ENCODE results near the gene OSBPL9.
A peak's percentile ranks its signal among the peaks of the same experiment; 100 is the strongest.

OSBPL9 gene

DNA sequence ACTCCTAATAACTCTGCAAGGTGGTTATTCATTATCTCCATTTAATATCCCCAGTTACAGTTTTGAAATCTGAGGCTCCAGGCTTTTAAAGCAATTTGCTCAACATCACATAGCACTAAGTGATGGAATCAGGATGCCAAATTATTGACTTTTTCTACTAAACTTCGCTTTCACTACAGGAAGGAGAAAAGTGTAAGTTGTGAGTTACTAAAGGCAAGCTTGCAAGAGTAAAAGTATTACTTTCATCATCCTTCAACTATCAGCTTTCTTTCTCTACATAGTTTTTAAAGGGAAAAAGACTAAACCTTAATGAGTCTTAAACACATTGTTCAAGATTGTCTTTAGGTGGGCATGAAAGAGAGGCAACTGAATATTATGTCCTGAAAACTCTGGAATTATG is 1.8 kb downstream of the OSBPL9 start:
- Histone ChIP-seq H3K27me3 (ENCODE audit: insufficient read depth, low read length) (no peaks in the 10 kb centered on the region), H3K9me3 (ENCODE audit: low read length) (no peaks in the 10 kb centered on the region), H3K4me3 (ENCODE audit: low read depth, low read length, poor library complexity, severe bottlenecking) (no peak overlapping the region), H3K79me2 (ENCODE audit: insufficient read depth, low read length) (no peaks in the 10 kb centered on the region), H3F3A (ENCODE audit: insufficient read depth, low read length) (no peaks in the 10 kb centered on the region), H3K9me2 (ENCODE audit: low read depth, low read length) (no peaks in the 10 kb centered on the region), H4K20me1 (ENCODE audit: insufficient read depth, low read length) (no peaks in the 10 kb centered on the region), H3K4me1 (ENCODE audit: insufficient read depth, low read length, severe bottlenecking) (peaks cover 31% of the 10 kb centered on the region), H3K36me3 (ENCODE audit: insufficient read depth, low read length) (no peaks in the 10 kb centered on the region), H3K9ac (ENCODE audit: low read length) (no peak overlapping the region), H3K4me2 (ENCODE audit: low read length) (peak overlapping the region; percentile 91), H2AFZ (ENCODE audit: low read length) (no peak overlapping the region), H3K27ac (ENCODE audit: low read depth, low read length, poor library complexity, severe bottlenecking) (no peak overlapping the region)
- TF ChIP-seq CTCF (IDR thresholded peaks at IDR 0.05; ENCODE audit: low read length) = no peak
- TF ChIP-seq EZH2 (IDR thresholded peaks at IDR 0.05; ENCODE audit: borderline replicate concordance, low read length) = no peak

DNA sequence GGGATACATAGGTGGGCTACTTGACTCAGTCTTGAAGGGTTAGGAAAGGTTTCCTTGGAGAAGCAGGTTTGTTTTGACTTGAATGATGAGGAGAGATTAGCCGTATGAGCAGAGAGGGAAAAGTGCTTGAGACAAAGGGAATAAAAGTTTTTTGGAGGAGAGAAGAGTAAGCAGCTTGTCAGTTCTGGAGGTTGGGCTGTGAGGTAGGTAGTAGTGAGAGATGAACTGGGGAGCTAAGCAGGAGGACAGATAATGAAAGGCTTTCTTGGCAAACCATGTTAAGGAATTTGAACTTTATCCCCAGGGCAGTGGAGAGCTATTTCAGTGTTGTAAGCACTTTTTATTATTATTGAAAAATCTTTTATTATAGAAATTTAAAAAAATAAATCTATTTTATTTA is 3.6 kb downstream of the OSBPL9 start:
- H4K20me1 ChIP-seq (ENCODE audit: insufficient read depth, low read length) = no peaks in the 10 kb centered on the region
- no peaks in the 10 kb centered on the region for H3K27me3 ChIP-seq (ENCODE audit: insufficient read depth, low read length)
- H3K9me3 ChIP-seq (ENCODE audit: low read length) = no peaks in the 10 kb centered on the region
- no peak overlapping the region for H2AFZ ChIP-seq (ENCODE audit: low read length)
- H3K79me2 ChIP-seq (ENCODE audit: insufficient read depth, low read length) = no peaks in the 10 kb centered on the region
- no peaks in the 10 kb centered on the region for H3K36me3 ChIP-seq (ENCODE audit: insufficient read depth, low read length)
- H3F3A ChIP-seq (ENCODE audit: insufficient read depth, low read length) = no peaks in the 10 kb centered on the region
- H3K4me1 ChIP-seq (ENCODE audit: insufficient read depth, low read length, severe bottlenecking) = peaks cover 36% of the 10 kb centered on the region
- no peak overlapping the region for H3K4me3 ChIP-seq (ENCODE audit: low read depth, low read length, poor library complexity, severe bottlenecking)
- H3K4me2 ChIP-seq (ENCODE audit: low read length) = no peak overlapping the region
- no peak overlapping the region for H3K27ac ChIP-seq (ENCODE audit: low read depth, low read length, poor library complexity, severe bottlenecking)
- TF ChIP-seq CTCF (IDR thresholded peaks at IDR 0.05; ENCODE audit: low read length) (no peak), EZH2 (IDR thresholded peaks at IDR 0.05; ENCODE audit: borderline replicate concordance, low read length) (no peak)
- H3K9ac ChIP-seq (ENCODE audit: low read length) = no peak overlapping the region
- H3K9me2 ChIP-seq (ENCODE audit: low read depth, low read length) = no peaks in the 10 kb centered on the region

GRCh38 chr1:51621161-51621560 is 4.3 kb downstream of the OSBPL9 start:
- Histone ChIP-seq H3K4me2 (ENCODE audit: low read length) (no peak overlapping the region), H3K9ac (ENCODE audit: low read length) (no peak overlapping the region), H3K36me3 (ENCODE audit: insufficient read depth, low read length) (no peaks in the 10 kb centered on the region), H2AFZ (ENCODE audit: low read length) (no peak overlapping the region), H4K20me1 (ENCODE audit: insufficient read depth, low read length) (no peaks in the 10 kb centered on the region), H3K79me2 (ENCODE audit: insufficient read depth, low read length) (no peaks in the 10 kb centered on the region), H3K27ac (ENCODE audit: low read depth, low read length, poor library complexity, severe bottlenecking) (no peak overlapping the region), H3K9me3 (ENCODE audit: low read length) (no peaks in the 10 kb centered on the region), H3K9me2 (ENCODE audit: low read depth, low read length) (no peaks in the 10 kb centered on the region), H3K27me3 (ENCODE audit: insufficient read depth, low read length) (no peaks in the 10 kb centered on the region), H3F3A (ENCODE audit: insufficient read depth, low read length) (no peaks in the 10 kb centered on the region), H3K4me3 (ENCODE audit: low read depth, low read length, poor library complexity, severe bottlenecking) (no peak overlapping the region), H3K4me1 (ENCODE audit: insufficient read depth, low read length, severe bottlenecking) (peaks cover 36% of the 10 kb centered on the region)
- TF ChIP-seq CTCF (IDR thresholded peaks at IDR 0.05; ENCODE audit: low read length) (no peak), EZH2 (IDR thresholded peaks at IDR 0.05; ENCODE audit: borderline replicate concordance, low read length) (no peak)

All from OCI-LY1 (cell line).